Activated naive CD4-positive, alpha-beta T cell treated with anti-CD3 and anti-CD28 coated beads for 36 hours (primary cell): ENCODE results near the gene CDCA3. TPM values are rescaled to one million over a fixed set of nuclear protein-coding genes. Genes with fewer than 3 reads are reported as not detected.
"Not testable (repeated sequence)": the region's sequence is repeated elsewhere in the genome, so short reads cannot be mapped to it uniquely, and the experiment has no call there.

Source experiments
- CTCF ChIA-PET: fragments of 350-600 bp; sonication (Branson Sonifier 250); formaldehyde crosslinking; loops from one replicate; lab custom pipeline; 2021; ENCODE audit warnings: antibody characterized with exemption; lab: Charles Lee
- DNase-seq: peaks from one replicate; pipeline ENCODE4 v3.0.0-alpha.2; 2020
- H3K27ac Mint-ChIP-seq: one replicate; pipeline ENCODE4 v1.8.0; 2021; ENCODE audit warnings: mild to moderate bottlenecking, mixed read lengths
- H3K27me3 Mint-ChIP-seq: one replicate; pipeline ENCODE4 v1.8.0; 2021; ENCODE audit warnings: low read depth, mixed read lengths
- H3K36me3 Mint-ChIP-seq: one replicate; pipeline ENCODE4 v1.8.0; 2021; ENCODE audit warnings: low read depth, mixed read lengths
- H3K4me1 Mint-ChIP-seq: one replicate; pipeline ENCODE4 v1.8.0; 2021; ENCODE audit warnings: low read depth, mixed read lengths
- H3K4me3 Mint-ChIP-seq: one replicate; pipeline ENCODE4 v1.8.0; 2021; ENCODE audit warnings: mild to moderate bottlenecking, moderate library complexity, mixed read lengths
- H3K9me3 Mint-ChIP-seq: one replicate; pipeline ENCODE4 v1.8.0; 2021; ENCODE audit warnings: mixed read lengths
- intact Hi-C: fragments of 100-400 bp; cut with micrococcal nuclease; formaldehyde crosslinking; loops from one replicate; pipeline ENCODE4 v1.15.1; 2023
- total RNA-seq, 2 experiments: library from RNA; stranded (reverse); gene quantifications; one replicate each; pipeline ENCODE4 v1.2.3, GENCODE V29; 2021

CDCA3 gene
- total RNA-seq, 2 experiments from 2014 or later = 106 to 108 TPM

DNA sequence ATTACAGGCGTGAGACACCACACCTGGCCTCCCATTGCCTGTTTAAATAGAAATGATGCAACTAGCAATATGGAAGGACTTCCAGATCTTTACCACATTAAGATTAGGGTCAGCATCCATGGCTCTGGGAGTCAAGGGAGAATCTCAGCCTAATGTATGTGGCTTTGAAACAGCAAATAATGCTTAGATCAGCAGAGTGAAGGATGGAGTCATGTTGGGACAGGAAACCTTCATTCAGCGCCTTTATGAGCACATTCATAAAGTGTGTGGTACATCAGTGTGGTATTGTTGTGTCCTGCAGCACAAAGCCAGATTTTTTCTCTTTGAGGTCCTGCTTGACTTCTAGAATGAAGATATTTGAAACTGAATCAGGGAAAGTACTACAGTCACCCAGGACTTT lies 37.3 kb upstream of the CDCA3 start:
- H3K27ac Mint-ChIP-seq = no peak overlapping the region
- H3K27me3 Mint-ChIP-seq = no peaks in the 10 kb centered on the region
- peaks cover 6% of the 10 kb centered on the region for H3K36me3 Mint-ChIP-seq
- CTCF ChIA-PET = no interaction called here
- H3K4me1 Mint-ChIP-seq = peaks cover 16% of the 10 kb centered on the region
- H3K4me3 Mint-ChIP-seq = no peak overlapping the region
- intact Hi-C loops = no loop called here
- no peak for DNase-seq
- no peaks in the 10 kb centered on the region for H3K9me3 Mint-ChIP-seq

DNA sequence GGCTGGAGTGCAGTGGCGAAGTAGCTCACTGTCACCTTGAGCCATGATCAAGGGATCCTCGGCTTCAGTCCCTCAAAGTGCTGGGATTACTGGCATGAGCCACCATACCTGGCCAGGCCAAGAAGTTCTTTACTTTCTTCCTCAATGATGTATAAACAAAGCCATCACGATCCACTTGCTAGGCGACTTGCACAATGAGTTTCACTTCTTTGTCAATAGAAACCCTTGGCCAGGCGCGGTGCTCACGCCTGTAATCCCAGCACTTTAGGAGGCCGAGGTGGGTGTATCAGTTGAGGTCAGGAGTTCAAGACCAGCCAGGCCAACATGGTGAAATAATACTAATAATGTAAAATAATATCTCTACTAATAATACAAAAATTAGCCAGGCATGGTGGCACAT lies 36.4 kb upstream of the CDCA3 start:
- H3K4me1 Mint-ChIP-seq = peaks cover 13% of the 10 kb centered on the region
- intact Hi-C loops = no loop called here
- CTCF ChIA-PET = interaction anchor here (1.5 kb wide), 1 partner anchor 18 kb away, joined by 4 read pairs; no protein-coding TSS in a partner anchor
- no peaks in the 10 kb centered on the region for H3K9me3 Mint-ChIP-seq
- no peak overlapping the region for H3K27ac Mint-ChIP-seq
- no peak for DNase-seq
- H3K27me3 Mint-ChIP-seq = no peaks in the 10 kb centered on the region
- H3K4me3 Mint-ChIP-seq = no peak overlapping the region
- peaks cover 6% of the 10 kb centered on the region for H3K36me3 Mint-ChIP-seq

DNA sequence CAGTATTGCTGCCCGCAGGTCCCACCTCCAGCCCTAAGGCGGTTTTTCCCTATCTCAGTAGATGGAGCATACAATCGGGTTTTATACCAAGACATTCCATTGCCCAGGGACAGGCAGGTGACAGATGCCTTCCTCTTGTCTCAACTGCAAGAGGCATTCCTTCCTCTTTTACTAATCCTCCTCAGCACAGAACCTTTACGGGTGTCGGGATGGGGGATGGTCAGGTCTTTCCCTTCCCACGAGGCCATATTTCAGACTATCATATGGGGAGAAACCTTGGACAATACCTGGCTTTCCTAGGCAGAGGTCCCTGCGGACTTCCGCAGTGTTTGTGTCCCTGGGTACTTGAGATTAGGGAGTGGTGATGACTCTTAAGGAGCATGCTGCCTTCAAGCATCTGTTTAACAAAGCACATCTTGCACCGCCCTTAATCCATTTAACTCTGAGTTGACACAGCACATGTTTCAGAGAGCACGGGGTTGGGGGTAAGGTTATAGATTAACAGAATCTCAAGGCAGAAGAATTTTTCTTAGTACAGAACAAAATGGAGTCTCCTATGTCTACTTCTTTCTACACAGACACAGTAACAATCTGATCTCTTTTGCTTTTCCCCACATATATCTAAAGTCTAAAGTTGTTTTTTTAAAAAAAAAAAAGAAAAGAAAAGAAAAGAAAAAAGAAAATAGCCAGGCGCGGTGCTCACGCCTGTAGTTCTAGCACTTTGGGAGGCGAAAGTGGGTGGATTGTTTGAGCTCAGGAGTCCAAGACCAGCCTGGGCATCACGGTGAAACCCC lies 35.3 kb upstream of the CDCA3 start:
- intact Hi-C loops, H3K9me3 Mint-ChIP-seq, H3K27me3 Mint-ChIP-seq, DNase-seq, H3K36me3 Mint-ChIP-seq, H3K27ac Mint-ChIP-seq, H3K4me3 Mint-ChIP-seq, H3K4me1 Mint-ChIP-seq: not testable (repeated sequence)
- CTCF ChIA-PET = interaction anchor here (1.5 kb wide), 1 partner anchor 17 kb away, joined by 4 read pairs; no protein-coding TSS in a partner anchor

DNA sequence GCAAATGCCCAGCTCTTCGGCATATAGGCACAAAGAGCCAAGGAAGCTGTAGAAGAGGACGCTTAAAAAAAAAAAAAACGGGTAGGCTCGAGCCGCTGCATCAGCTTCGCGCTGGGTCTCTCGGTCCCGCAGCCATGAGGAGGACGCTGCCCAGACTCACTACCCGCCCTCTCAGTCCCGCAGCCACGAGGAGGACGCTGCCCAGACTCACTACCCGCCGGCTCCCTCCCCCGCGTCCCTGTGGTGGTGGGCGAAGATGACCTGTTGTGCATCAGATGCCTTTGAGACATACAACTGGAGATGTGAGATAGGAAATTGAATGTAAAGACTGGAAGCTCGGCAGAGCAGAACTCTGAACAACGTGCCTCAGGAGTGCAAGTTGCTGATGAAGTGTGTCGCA lies 33.5 kb upstream of the CDCA3 start:
- Mint-ChIP-seq H3K27ac (no peak overlapping the region), H3K4me3 (no peak overlapping the region), H3K36me3 (peaks cover 6% of the 10 kb centered on the region), H3K9me3 (no peaks in the 10 kb centered on the region), H3K4me1 (no peaks in the 10 kb centered on the region), H3K27me3 (no peaks in the 10 kb centered on the region)
- DNase-seq = no peak
- intact Hi-C loops = no loop called here
- CTCF ChIA-PET = no interaction called here

DNA sequence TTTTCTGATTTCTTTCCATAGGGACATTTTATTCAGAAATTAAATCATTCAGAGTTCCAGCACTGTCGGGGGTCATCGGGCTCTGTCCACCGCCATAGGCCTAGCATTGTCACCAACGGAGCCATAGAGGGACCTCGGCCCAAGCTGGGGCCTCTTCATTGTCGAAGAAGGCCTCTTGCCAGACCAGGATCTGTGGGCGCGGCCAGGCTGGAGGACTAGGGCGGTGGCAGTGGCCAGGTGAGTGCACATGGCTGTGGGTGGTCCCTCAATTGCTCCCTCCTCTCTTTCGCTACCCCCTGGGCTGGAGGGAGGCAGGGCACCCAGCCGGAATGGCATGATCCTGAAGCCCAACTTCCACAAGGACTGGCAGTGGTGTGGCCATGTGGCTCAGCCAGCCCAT lies 32.6 kb upstream of the CDCA3 start:
- H3K4me1 Mint-ChIP-seq = peaks cover 1% of the 10 kb centered on the region
- no peak overlapping the region for H3K27ac Mint-ChIP-seq
- no peak overlapping the region for H3K4me3 Mint-ChIP-seq
- H3K27me3 Mint-ChIP-seq = no peaks in the 10 kb centered on the region
- no peak for DNase-seq
- CTCF ChIA-PET = interaction anchor here (1.3 to 4.2 kb wide), 2 partner anchors 11 to 14 kb away, joined by 3 to 22 read pairs; partner anchors contain the start of gene SPSB2
- peaks cover 6% of the 10 kb centered on the region for H3K36me3 Mint-ChIP-seq
- no peaks in the 10 kb centered on the region for H3K9me3 Mint-ChIP-seq
- intact Hi-C loops = no loop called here

DNA sequence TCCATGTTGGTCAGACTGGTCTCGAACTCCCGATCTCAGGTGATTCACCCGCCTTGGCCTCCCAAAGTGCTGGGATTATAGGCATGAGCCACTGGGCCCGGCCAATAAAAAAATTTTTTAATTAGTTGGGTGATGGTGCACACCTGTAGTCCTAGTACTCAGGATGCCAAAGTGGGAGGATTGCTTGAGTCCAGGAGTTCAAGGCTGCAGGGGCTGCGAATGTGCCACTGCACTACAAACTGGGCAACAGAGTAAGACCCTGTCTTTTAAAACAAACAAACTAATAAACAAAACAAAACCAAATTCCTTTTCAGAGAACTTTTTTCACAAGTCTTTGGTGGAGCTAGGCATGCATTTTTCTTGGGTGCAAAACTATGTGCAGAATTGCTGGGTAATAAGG lies 32.2 kb upstream of the CDCA3 start:
- Mint-ChIP-seq H3K4me1 (peaks cover 1% of the 10 kb centered on the region), H3K4me3 (no peak overlapping the region), H3K27ac (no peak overlapping the region), H3K9me3 (no peaks in the 10 kb centered on the region), H3K36me3 (peaks cover 6% of the 10 kb centered on the region), H3K27me3 (no peaks in the 10 kb centered on the region)
- CTCF ChIA-PET = interaction anchor here (1.3 to 4.2 kb wide), 2 partner anchors 11 to 14 kb away, joined by 3 to 22 read pairs; partner anchors contain the start of gene SPSB2
- intact Hi-C loops = no loop called here
- DNase-seq = no peak

DNA sequence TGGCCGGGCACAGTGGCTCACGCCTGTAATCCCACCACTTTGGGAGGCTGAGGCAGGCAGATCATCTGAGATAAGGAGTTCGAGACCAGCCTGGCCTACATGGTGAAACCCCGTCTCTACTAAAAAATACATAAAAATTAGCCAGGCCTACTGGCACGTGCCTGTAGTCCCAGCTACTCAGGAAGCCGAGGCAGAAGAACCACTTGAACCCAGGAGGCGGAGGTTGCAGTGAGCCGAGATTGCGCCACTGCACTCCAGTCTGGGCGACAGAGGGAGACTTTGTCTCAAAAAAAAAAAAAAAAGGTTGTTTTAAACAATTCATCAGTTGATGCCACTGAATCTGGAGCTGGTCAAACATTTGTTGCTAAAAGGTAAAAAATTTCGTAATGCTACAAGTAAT lies 28.7 kb upstream of the CDCA3 start:
- intact Hi-C loops, H3K27ac Mint-ChIP-seq, DNase-seq, H3K9me3 Mint-ChIP-seq, H3K4me3 Mint-ChIP-seq, H3K4me1 Mint-ChIP-seq, H3K27me3 Mint-ChIP-seq: not testable (repeated sequence)
- H3K36me3 Mint-ChIP-seq = peaks cover 11% of the 10 kb centered on the region
- CTCF ChIA-PET = interaction anchor here (0.6 to 4.2 kb wide), 3 partner anchors 8 to 27 kb away, joined by 3 to 22 read pairs (median 4); partner anchors contain the start of gene SPSB2

DNA sequence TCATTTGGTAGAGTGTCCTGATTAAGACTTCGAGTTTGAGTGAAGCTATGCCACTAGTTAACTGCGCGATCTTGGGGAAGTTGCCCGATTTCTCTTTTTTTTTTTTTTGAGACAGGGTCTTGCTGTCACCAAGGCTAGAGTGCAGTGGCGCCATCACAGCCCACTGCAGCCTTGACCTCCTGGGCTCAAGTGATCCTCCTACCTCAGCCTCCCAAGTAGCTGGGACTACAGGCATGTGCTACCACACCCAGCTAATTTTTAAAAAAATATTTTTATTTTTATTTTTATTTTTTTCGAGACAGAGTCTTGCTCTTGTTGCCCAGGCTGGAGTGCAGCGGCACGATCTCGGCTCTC lies 22.9 kb upstream of the CDCA3 start:
- intact Hi-C loops = loop anchor here (5.0 kb wide), 2 partner anchors 78 to 1153 kb away; partner anchors contain the start of gene PTPN6
- peak overlapping the region; percentile 55 for H3K27ac Mint-ChIP-seq
- H3K36me3 Mint-ChIP-seq = peaks cover 33% of the 10 kb centered on the region
- CTCF ChIA-PET = interaction anchor here (0.6 to 3.8 kb wide), 6 partner anchors 8 to 171 kb away, joined by 3 to 33 read pairs (median 8); no protein-coding TSS in a partner anchor
- peaks cover 40% of the 10 kb centered on the region for H3K4me1 Mint-ChIP-seq
- peak overlapping the region; percentile 88 for H3K4me3 Mint-ChIP-seq
- DNase-seq, H3K27me3 Mint-ChIP-seq, H3K9me3 Mint-ChIP-seq: not testable (repeated sequence)

DNA sequence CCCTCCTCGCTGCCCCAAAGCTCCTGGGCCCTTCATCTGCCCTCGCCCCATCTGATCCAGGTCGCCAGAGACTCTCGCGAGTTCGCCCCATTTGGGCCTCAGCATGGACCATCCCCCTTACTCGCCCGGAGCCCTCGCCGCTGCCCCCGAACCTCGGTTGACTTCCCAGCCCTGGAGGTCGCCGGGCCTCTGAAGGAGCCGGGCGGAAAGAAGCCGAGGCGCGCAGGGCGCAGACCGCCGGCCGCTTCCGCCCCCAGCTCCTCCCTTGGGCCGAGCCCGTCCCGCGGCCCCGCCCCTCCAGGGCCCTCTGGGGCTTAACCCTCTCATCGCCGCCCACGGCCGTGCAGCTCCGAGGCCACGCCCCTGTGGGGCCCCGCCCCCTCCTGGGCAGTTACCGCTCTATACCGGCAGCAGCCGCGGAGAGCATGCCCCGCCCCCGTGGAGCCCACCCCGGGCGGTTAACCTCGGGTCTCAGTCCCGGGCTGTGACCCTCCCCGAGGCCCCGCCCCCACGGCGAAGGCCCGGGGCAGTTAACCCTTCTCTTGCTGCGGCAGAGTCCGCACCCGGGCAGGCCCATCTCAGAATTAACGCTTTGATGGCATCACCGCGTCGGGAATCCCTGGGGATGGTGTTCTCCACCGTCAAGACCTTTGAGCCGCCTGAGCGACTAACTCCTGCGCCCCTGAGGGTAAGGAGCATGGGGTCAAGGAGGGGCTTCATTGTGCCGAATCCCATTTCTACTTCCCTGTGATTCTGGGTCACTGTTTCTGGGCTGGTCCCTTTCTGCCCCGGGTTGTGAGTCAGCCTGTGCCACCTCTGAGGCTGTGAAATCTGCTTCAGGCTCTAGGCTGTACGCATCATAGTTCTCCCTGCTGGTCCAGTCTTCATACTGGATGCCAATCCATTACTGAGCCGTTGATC lies 22.3 kb upstream of the CDCA3 start, which contains the start of gene SPSB2:
TSS of gene SPSB2 (minus strand) at position 210 of the 921 bp plus-strand sequence. CDS start 402 bp downstream, outside the sequence.
- DNase-seq = peak; percentile 99
- Mint-ChIP-seq H3K36me3 (peaks cover 39% of the 10 kb centered on the region), H3K4me3 (peak within 1 kb of the TSS; percentile 88), H3K27ac (peak within 1 kb of the TSS; percentile 81), H3K27me3 (no peaks in the 10 kb centered on the region), H3K9me3 (no peaks in the 10 kb centered on the region), H3K4me1 (peaks cover 45% of the 10 kb centered on the region)
- intact Hi-C loops = loop anchor here (1.0 to 5.0 kb wide), 13 partner anchors 18 to 1154 kb away; partner anchors contain the start of genes EMG1, ENO2, LPCAT3 and LRRC23
- CTCF ChIA-PET = interaction anchor here (0.6 to 3.8 kb wide), 30 partner anchors 9 to 335 kb away, joined by 3 to 33 read pairs (median 4); partner anchors contain the start of genes CDCA3, COPS7A, ENO2 and USP5

DNA sequence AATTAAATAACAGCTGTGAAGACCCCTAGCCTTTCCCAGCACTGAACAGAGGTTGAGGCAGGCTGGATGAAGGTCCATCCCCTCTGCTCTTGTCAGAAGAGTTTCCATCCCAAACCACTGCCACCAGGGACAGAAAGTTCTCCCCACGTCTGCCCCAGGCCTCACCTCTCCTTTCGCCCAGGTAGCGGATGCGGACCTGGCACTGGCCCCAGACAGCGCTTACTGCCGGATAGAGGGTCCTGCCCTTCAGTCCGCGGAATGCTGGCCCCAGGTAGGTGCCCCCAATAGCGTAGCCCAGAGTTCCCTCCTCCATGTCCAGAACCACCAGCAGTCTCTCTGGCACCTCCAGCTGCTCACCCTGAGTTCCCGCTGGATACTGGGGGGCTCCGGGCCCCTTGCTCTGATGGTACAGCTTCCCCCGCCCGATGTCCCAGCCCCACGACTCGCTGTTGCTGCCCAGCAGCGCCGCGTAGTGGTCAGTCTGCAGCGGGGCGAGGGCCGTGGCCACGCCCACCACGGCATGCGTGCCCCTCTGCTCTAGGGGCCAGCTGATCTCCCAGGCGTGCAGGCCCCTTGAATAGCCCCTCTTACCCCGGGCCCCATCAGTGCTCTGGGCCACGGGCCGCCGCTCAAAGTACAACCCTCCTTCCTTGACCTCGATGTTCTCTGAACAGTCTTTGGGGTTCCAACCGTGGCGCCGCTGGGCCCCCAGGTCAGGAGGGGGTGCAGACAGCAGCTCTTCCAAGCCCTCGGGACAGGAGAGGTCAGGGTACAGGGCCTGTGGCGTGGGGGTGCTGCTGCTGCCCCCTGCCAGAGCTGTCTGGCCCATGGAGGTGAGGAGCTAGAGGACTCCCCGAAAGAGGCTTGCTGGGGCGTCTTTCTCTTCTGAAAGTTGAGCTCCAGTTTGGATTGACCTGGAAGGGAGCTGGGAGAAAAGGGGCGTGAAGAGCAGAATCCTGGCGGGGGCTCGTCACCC lies 21.3 kb upstream of the CDCA3 start:
- H3K36me3 Mint-ChIP-seq = peaks cover 44% of the 10 kb centered on the region
- H3K27ac Mint-ChIP-seq = peak overlapping the region; percentile 81
- H3K4me3 Mint-ChIP-seq = peak overlapping the region; percentile 88
- peak; percentile 86 for DNase-seq
- CTCF ChIA-PET = interaction anchor here (0.6 to 3.8 kb wide), 34 partner anchors 10 to 508 kb away, joined by 3 to 33 read pairs (median 4); partner anchors contain the start of genes C12orf57, CDCA3, COPS7A and ENO2
- H3K27me3 Mint-ChIP-seq = no peaks in the 10 kb centered on the region
- H3K4me1 Mint-ChIP-seq = peaks cover 47% of the 10 kb centered on the region
- H3K9me3 Mint-ChIP-seq = no peaks in the 10 kb centered on the region
- intact Hi-C loops = loop anchor here (1.0 to 5.0 kb wide), 13 partner anchors 19 to 1155 kb away; partner anchors contain the start of genes EMG1, ENO2, LPCAT3 and LRRC23
